Measurements from ENCODE around the gene EHD4. TPM values are rescaled to one million over a fixed set of nuclear protein-coding genes. Genes with fewer than 3 reads are reported as not detected.

Gene EHD4
- total and polyA plus RNA-seq, 2 experiments from 2014 or later, result 27.3 to 34.7 TPM

DNA sequence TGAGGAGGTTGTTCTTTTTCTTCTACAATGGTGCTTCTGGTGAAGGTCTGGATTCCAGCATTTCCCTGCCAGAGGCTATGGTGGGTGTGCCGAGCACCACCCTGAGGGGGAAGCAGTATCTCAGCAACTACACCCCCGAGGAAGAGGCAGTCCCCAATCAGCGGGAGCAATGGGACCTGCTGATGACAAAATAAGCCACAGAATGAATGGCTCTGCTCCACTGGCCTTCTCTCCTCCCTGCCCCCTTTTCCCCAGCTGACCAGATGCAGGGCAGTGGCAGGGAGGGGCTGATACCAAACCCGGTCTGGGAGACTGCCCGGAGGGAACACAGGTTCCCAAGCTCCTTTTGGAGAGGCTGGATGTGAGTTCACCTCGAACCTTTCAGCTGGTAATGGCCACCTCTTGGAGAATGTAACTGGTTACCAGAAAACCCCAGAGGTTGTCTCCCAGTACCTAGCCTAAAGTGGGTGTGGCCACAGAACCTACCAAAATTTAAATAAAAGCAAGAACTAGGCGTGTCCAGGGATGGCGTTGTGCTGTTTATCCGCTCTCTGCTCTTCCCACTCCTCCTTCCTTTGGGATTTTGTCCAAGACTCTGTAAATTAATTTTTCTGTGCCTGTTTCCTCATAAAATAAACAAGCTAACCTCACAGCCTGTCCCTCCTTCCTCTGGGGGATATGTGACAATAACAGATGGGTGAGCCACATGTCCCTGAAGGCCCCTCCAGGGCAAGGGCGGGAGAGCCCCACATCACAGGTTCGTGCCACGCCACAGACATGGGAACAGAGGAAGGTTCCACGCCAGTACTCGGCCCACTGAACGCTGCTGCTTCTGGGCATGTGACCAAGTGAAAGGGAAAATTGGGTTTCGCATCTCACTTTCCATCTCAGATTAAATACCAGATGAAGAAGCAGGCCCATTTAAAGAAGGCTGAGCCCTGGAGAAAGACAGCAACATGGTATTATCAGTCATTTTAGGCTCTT is 43.4 kb downstream of the EHD4 start:
- no peaks in the 10 kb centered on the region for H3K9me2 ChIP-seq (replicated peaks; ENCODE audit: insufficient read depth)
- peaks cover 23% of the 10 kb centered on the region for H3K79me2 ChIP-seq
- H3K27me3 ChIP-seq, result no peaks in the 10 kb centered on the region
- H4K20me1 ChIP-seq (ENCODE audit: insufficient read depth, poor library complexity, severe bottlenecking), result no peaks in the 10 kb centered on the region
- DNase-seq (ENCODE audit: low spot score), result no peak
- H3K4me3 ChIP-seq, result no peak overlapping the region
- H3K4me1 ChIP-seq (ENCODE audit: insufficient read depth), result peaks cover 68% of the 10 kb centered on the region
- TF ChIP-seq, protein P1, sequence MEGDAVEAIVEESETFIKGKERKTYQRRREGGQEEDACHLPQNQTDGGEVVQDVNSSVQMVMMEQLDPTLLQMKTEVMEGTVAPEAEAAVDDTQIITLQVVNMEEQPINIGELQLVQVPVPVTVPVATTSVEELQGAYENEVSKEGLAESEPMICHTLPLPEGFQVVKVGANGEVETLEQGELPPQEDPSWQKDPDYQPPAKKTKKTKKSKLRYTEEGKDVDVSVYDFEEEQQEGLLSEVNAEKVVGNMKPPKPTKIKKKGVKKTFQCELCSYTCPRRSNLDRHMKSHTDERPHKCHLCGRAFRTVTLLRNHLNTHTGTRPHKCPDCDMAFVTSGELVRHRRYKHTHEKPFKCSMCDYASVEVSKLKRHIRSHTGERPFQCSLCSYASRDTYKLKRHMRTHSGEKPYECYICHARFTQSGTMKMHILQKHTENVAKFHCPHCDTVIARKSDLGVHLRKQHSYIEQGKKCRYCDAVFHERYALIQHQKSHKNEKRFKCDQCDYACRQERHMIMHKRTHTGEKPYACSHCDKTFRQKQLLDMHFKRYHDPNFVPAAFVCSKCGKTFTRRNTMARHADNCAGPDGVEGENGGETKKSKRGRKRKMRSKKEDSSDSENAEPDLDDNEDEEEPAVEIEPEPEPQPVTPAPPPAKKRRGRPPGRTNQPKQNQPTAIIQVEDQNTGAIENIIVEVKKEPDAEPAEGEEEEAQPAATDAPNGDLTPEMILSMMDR (IDR thresholded peaks at IDR 0.05; ENCODE audit: poor library complexity), result no peak
- TF ChIP-seq EZH2phosphoT487 (IDR thresholded peaks at IDR 0.05; ENCODE audit: low read depth, severe bottlenecking, unreplicated experiment), result no peak
- no peak for TF ChIP-seq EZH2 (IDR thresholded peaks at IDR 0.05; ENCODE audit: borderline replicate concordance)
- H3K36me3 ChIP-seq (replicated peaks; ENCODE audit: insufficient read depth, low read depth), result no peaks in the 10 kb centered on the region
- H2AFZ ChIP-seq, result no peak overlapping the region
- H3K9me3 ChIP-seq (ENCODE audit: low read depth), result no peaks in the 10 kb centered on the region
- no peak overlapping the region for H3K4me2 ChIP-seq
- peak overlapping the region; percentile 18 for H3K27ac ChIP-seq
- WGBS (ENCODE audit: low lambda C conversion rate, missing lambda C conversion rate), result 76% methylated on average over 16 of the region's 16 CpGs

DNA sequence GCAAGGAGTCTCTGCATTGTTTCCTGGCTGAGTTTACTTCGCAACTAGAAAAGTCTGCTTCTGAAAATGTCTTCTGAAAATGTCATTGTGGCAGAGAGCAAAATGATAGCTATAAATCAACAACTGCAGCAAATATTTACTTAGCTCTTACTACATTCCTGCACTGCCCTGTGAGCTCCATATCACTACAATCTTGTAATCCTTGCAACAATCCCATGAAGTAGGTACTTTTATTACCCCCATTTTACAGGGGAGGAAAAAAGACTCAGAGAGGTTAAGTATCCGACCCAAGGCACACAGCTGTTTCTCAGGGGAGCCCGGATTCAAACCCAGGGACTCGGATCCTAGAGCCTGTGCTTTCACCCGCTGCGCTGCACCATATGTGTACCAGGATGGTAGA is 44.3 kb downstream of the EHD4 start:
- no peaks in the 10 kb centered on the region for H3K9me3 ChIP-seq (ENCODE audit: low read depth)
- H3K27ac ChIP-seq, result peak overlapping the region; percentile 82
- H3K4me1 ChIP-seq (ENCODE audit: insufficient read depth), result peaks cover 68% of the 10 kb centered on the region
- TF ChIP-seq EZH2 (IDR thresholded peaks at IDR 0.05; ENCODE audit: borderline replicate concordance) (no peak), EZH2phosphoT487 (IDR thresholded peaks at IDR 0.05; ENCODE audit: low read depth, severe bottlenecking, unreplicated experiment) (no peak)
- TF ChIP-seq, protein P1 (IDR thresholded peaks at IDR 0.05; ENCODE audit: poor library complexity), result no peak
- no peak overlapping the region for H3K4me3 ChIP-seq
- no peaks in the 10 kb centered on the region for H3K36me3 ChIP-seq (replicated peaks; ENCODE audit: insufficient read depth, low read depth)
- no peak overlapping the region for H2AFZ ChIP-seq
- peaks cover 27% of the 10 kb centered on the region for H3K79me2 ChIP-seq
- no peaks in the 10 kb centered on the region for H4K20me1 ChIP-seq (ENCODE audit: insufficient read depth, poor library complexity, severe bottlenecking)
- no peaks in the 10 kb centered on the region for H3K27me3 ChIP-seq
- peak; percentile 51 for DNase-seq (ENCODE audit: low spot score)
- 64% methylated on average over 6 of the region's 6 CpGs for WGBS (ENCODE audit: low lambda C conversion rate, missing lambda C conversion rate)
- no peaks in the 10 kb centered on the region for H3K9me2 ChIP-seq (replicated peaks; ENCODE audit: insufficient read depth)
- peak overlapping the region; percentile 1 for H3K4me2 ChIP-seq

DNA sequence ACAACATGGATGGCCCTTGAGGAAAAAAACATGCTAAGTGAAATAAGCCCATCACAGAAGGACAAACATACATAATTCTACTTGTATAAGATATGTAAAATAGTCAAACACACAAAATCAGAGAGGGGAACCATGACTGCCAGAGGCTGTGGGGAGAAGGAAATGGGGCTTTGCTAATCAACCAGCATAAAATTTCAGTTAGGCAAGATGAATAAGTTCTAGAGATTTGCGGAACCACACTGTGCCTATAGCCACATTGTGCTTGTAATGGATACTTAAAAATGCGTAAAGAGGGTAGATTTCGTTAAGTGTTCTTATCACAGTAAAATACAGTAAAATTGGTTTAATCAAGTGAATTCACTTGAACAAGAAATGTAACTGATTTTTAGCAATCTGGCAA is 44.8 kb downstream of the EHD4 start:
- DNase-seq (ENCODE audit: low spot score), result no peak
- H3K4me2 ChIP-seq, result peak overlapping the region; percentile 1
- WGBS (ENCODE audit: low lambda C conversion rate, missing lambda C conversion rate), result 62% methylated on average over 3 of the region's 3 CpGs
- no peaks in the 10 kb centered on the region for H3K9me2 ChIP-seq (replicated peaks; ENCODE audit: insufficient read depth)
- H3K9me3 ChIP-seq (ENCODE audit: low read depth), result no peaks in the 10 kb centered on the region
- H3K79me2 ChIP-seq, result peaks cover 27% of the 10 kb centered on the region
- H3K27ac ChIP-seq, result peak overlapping the region; percentile 82
- no peak overlapping the region for H3K4me3 ChIP-seq
- H2AFZ ChIP-seq, result no peak overlapping the region
- no peaks in the 10 kb centered on the region for H3K36me3 ChIP-seq (replicated peaks; ENCODE audit: insufficient read depth, low read depth)
- peaks cover 65% of the 10 kb centered on the region for H3K4me1 ChIP-seq (ENCODE audit: insufficient read depth)
- H4K20me1 ChIP-seq (ENCODE audit: insufficient read depth, poor library complexity, severe bottlenecking), result no peaks in the 10 kb centered on the region
- TF ChIP-seq, protein P1 (IDR thresholded peaks at IDR 0.05; ENCODE audit: poor library complexity), result no peak
- TF ChIP-seq EZH2 (IDR thresholded peaks at IDR 0.05; ENCODE audit: borderline replicate concordance), result no peak
- no peak for TF ChIP-seq EZH2phosphoT487 (IDR thresholded peaks at IDR 0.05; ENCODE audit: low read depth, severe bottlenecking, unreplicated experiment)
- no peaks in the 10 kb centered on the region for H3K27me3 ChIP-seq

All from hepatocyte (in vitro differentiated cells).